Measurements from ENCODE around the gene CDC42BPG. TPM values are rescaled to one million over a fixed set of nuclear protein-coding genes. Genes with fewer than 3 reads are reported as not detected.
A peak's percentile ranks its signal among the peaks of the same experiment; 100 is the strongest.

CDC42BPG gene
- total RNA-seq, 2 experiments from 2014 or later: 3.4 to 3.5 TPM

DNA sequence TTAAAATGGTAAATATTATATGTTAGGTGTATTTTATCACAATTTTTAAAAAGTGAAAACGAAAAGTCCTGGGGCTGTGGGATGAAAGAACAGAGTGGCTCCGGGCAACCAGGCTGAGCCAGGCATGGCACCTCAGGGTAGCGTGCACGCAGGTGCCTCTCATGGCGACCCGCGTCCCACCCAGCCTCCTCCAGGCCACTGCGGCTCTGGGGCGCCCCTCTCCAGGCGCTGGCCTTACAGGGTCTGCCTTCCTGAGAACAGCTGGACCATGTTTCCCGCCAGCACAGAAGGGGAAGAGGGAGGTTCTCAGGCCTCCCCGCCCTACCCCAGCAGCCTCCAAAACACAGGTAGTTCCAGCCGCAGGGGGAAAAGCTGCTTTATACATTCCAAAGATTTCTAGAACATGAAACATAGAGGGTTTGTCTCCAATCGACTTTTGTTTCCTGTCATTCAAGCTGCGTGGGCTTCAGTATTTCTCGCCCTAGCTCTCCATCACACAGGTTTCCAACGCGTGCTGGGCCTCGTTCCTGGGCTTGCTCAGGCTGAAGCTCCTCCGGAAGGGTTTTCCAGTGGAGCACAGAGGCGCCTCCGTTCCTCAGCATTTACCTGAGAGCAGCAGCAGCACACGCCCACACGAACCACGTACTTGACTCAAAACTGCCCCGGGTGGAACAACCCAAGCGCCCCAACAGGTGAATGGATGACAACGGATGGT is 23.5 kb upstream of the CDC42BPG start:
- POLR2A ChIA-PET: interaction anchor here (1.4 to 27.4 kb wide), 5 partner anchors 8 to 17 kb away, joined by 3 to 782 read pairs (median 57); partner anchors contain the start of gene EHD1
- peak overlapping the region; percentile 71 for H3K4me3 Mint-ChIP-seq
- H3K27ac Mint-ChIP-seq: peak overlapping the region; percentile 86
- H3K9me3 Mint-ChIP-seq: no peaks in the 10 kb centered on the region
- no peak for DNase-seq
- peaks cover 22% of the 10 kb centered on the region for H3K36me3 Mint-ChIP-seq
- no peaks in the 10 kb centered on the region for H3K27me3 Mint-ChIP-seq
- ATAC-seq (ENCODE audit: low read depth): no peak
- peaks cover 70% of the 10 kb centered on the region for H3K4me1 Mint-ChIP-seq

DNA sequence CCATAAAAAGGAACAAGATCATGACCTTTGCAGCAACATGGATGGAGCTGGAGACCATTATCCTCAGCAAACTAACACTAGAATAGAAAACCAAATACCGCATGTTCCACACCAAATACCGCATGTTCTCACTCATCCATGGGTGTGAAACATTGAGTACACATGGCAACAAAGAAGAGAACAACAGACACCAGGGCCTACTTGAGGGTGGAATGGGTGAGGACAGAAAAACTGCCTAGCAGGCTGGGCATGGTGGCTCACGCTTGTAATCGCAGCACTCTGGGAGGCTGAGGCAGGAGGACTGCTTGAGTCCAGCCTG is 21.7 kb upstream of the CDC42BPG start:
- no peaks in the 10 kb centered on the region for H3K9me3 Mint-ChIP-seq
- ATAC-seq (ENCODE audit: low read depth): no peak
- H3K4me3 Mint-ChIP-seq: peak overlapping the region; percentile 74
- DNase-seq: no peak
- POLR2A ChIA-PET: interaction anchor here (10.2 to 27.4 kb wide), 2 partner anchors 15 to 18 kb away, joined by 142 to 782 read pairs; partner anchors contain the start of gene EHD1
- H3K27ac Mint-ChIP-seq: peak overlapping the region; percentile 95
- H3K36me3 Mint-ChIP-seq: peaks cover 16% of the 10 kb centered on the region
- peaks cover 71% of the 10 kb centered on the region for H3K4me1 Mint-ChIP-seq
- no peaks in the 10 kb centered on the region for H3K27me3 Mint-ChIP-seq

- Mint-ChIP-seq H3K9me3 (no peaks in the 10 kb centered on the region), H3K4me1 (peaks cover 72% of the 10 kb centered on the region), H3K4me3 (peak overlapping the region; percentile 74), H3K27ac (peak overlapping the region; percentile 95), H3K27me3 (no peaks in the 10 kb centered on the region), H3K36me3 (peaks cover 17% of the 10 kb centered on the region)
- ATAC-seq (ENCODE audit: low read depth): no peak
- DNase-seq: peak; percentile 47
- POLR2A ChIA-PET: interaction anchor here (0.7 to 27.4 kb wide), 5 partner anchors 9 to 252 kb away, joined by 3 to 782 read pairs (median 5); partner anchors contain the start of genes EHD1 and ZNHIT2
Measured at GRCh38 chr11:64865286-64866172, 21.1 kb upstream of the CDC42BPG start.

DNA sequence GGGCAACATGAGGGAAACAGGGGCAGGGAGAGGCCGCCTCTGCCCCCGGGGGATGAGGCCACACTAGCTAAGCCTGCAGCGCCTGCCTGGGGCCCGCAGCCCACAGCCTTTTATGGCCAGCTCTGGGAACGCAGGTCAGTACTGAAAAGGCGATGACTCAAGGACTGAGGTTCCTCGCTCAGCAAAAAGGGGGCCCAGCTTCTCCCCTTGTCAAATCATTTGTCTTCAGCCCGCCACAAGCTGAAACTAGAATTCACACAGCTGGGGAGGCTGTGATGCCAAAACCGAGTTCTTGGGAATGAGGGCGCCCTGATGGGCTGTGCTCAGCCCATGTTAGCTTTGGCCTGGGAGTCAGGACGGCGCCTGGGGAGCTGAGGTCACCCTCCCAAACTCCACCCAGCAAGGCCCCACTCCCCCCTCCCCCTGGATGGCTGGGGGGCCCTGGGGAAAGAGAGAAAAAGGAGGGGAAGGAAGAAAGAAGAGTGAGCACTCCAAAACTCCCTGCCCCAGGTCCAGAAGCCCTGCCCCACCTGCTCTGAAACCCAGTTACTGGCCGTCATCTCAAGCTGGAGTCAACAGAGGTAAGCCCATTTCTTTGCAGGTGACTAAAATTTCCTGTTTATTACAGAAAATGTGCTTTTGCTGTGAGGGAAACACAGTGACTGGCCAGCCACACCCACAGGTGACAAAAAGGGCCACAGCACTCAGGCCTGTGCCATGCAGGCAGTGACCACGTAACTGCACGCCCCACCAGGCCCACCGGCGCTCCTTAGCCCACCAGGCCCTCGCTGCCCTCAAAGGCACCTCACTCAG is 20.2 kb upstream of the CDC42BPG start:
- no peaks in the 10 kb centered on the region for H3K9me3 Mint-ChIP-seq
- peak; percentile 8 for ATAC-seq (ENCODE audit: low read depth)
- H3K27me3 Mint-ChIP-seq: no peaks in the 10 kb centered on the region
- H3K4me3 Mint-ChIP-seq: peak overlapping the region; percentile 74
- H3K36me3 Mint-ChIP-seq: peaks cover 17% of the 10 kb centered on the region
- H3K27ac Mint-ChIP-seq: peak overlapping the region; percentile 95
- POLR2A ChIA-PET: interaction anchor here (0.7 to 27.4 kb wide), 7 partner anchors 8 to 253 kb away, joined by 3 to 782 read pairs (median 5); partner anchors contain the start of genes EHD1 and ZNHIT2
- peak; percentile 50 for DNase-seq
- peaks cover 72% of the 10 kb centered on the region for H3K4me1 Mint-ChIP-seq

GRCh38 chr11:64864135-64864472 is 19.7 kb upstream of the CDC42BPG start:
- ATAC-seq (ENCODE audit: low read depth) (no peak), DNase-seq (no peak)
- H3K9me3 Mint-ChIP-seq: no peaks in the 10 kb centered on the region
- H3K4me1 Mint-ChIP-seq: peaks cover 67% of the 10 kb centered on the region
- peak overlapping the region; percentile 74 for H3K4me3 Mint-ChIP-seq
- no peaks in the 10 kb centered on the region for H3K27me3 Mint-ChIP-seq
- POLR2A ChIA-PET: interaction anchor here (1.2 to 27.4 kb wide), 6 partner anchors 8 to 254 kb away, joined by 3 to 782 read pairs (median 4); partner anchors contain the start of genes EHD1 and ZNHIT2
- peak overlapping the region; percentile 95 for H3K27ac Mint-ChIP-seq
- H3K36me3 Mint-ChIP-seq: peaks cover 17% of the 10 kb centered on the region

GRCh38 chr11:64863391-64864060 is 19.1 kb upstream of the CDC42BPG start:
- DNase-seq: no peak
- Mint-ChIP-seq H3K36me3 (peaks cover 16% of the 10 kb centered on the region), H3K4me1 (peaks cover 67% of the 10 kb centered on the region), H3K27me3 (no peaks in the 10 kb centered on the region), H3K9me3 (no peaks in the 10 kb centered on the region), H3K4me3 (peak overlapping the region; percentile 74), H3K27ac (peak overlapping the region; percentile 95)
- POLR2A ChIA-PET: interaction anchor here (1.2 to 27.4 kb wide), 5 partner anchors 12 to 254 kb away, joined by 3 to 782 read pairs (median 5); partner anchors contain the start of genes EHD1 and ZNHIT2
- ATAC-seq (ENCODE audit: low read depth): no peak

DNA sequence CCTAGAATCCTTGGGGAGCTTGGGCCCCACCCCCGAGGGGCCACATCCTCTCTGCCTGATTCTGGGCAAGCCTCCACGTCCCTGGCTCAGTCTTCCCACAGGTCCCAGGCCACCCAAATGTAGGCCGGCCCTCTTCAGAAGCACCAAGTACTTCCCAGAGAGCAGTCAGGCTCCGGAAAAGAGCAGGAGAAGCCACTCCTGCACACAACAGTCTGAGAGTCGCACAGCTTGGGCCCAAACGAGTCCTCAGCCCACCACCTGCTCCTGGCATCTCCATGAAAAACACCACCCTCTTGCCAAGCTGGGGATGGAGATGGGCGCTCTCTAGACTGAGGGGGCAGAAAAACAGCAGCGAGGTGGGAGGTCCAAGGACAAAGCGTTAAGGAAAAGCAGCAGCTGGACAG is 18.5 kb upstream of the CDC42BPG start:
- Mint-ChIP-seq H3K4me3 (peak overlapping the region; percentile 74), H3K27me3 (no peaks in the 10 kb centered on the region), H3K9me3 (no peaks in the 10 kb centered on the region), H3K4me1 (peaks cover 63% of the 10 kb centered on the region), H3K36me3 (peaks cover 12% of the 10 kb centered on the region), H3K27ac (peak overlapping the region; percentile 95)
- no peak for DNase-seq
- POLR2A ChIA-PET: interaction anchor here (1.7 to 27.4 kb wide), 3 partner anchors 12 to 118 kb away, joined by 5 to 782 read pairs (median 142); partner anchors contain the start of gene EHD1
- no peak for ATAC-seq (ENCODE audit: low read depth)

DNA sequence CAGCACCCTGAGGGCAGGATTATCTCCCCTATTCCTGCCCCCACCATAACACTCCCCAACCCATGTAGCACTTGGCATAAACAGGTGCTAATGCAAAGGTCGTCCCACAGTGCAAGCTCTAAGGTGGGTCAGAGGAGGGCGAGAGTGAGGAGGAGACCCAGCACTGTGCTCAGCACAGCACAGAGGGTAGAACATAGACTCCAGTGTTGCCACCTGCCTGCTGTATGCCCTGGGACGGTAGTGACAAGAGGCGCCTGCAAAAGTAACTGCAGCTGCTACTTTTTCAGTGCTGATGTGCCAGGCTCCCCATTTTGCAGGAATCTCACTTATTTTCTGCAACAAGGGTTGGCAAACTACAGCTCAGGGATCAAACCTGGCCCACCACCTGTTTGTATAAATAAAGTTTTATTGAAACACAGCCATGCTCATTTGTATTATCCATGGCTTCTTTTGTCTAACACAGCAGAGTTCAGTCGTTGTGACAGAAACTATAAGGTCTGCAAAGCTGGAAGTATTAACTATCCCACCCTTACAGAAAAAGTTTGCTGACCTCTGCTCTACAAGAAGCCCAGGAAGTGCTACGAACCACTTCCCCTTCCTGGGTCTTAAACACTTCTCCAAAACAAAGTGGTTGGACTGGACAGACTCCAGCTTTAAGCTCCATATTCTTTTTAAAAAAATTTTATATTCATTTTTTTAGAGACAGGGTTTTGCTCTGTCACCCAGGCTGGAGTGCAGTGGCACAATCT is 16.9 kb upstream of the CDC42BPG start:
- Mint-ChIP-seq H3K4me3 (peak overlapping the region; percentile 80), H3K4me1 (peaks cover 67% of the 10 kb centered on the region), H3K36me3 (peaks cover 14% of the 10 kb centered on the region), H3K27me3 (no peaks in the 10 kb centered on the region), H3K9me3 (no peaks in the 10 kb centered on the region), H3K27ac (peak overlapping the region; percentile 97)
- ATAC-seq (ENCODE audit: low read depth) (peak; percentile 20), DNase-seq (peak; percentile 55)
- POLR2A ChIA-PET: interaction anchor here (0.6 to 27.4 kb wide), 8 partner anchors 8 to 802 kb away, joined by 3 to 782 read pairs (median 3); partner anchors contain the start of gene EHD1

DNA sequence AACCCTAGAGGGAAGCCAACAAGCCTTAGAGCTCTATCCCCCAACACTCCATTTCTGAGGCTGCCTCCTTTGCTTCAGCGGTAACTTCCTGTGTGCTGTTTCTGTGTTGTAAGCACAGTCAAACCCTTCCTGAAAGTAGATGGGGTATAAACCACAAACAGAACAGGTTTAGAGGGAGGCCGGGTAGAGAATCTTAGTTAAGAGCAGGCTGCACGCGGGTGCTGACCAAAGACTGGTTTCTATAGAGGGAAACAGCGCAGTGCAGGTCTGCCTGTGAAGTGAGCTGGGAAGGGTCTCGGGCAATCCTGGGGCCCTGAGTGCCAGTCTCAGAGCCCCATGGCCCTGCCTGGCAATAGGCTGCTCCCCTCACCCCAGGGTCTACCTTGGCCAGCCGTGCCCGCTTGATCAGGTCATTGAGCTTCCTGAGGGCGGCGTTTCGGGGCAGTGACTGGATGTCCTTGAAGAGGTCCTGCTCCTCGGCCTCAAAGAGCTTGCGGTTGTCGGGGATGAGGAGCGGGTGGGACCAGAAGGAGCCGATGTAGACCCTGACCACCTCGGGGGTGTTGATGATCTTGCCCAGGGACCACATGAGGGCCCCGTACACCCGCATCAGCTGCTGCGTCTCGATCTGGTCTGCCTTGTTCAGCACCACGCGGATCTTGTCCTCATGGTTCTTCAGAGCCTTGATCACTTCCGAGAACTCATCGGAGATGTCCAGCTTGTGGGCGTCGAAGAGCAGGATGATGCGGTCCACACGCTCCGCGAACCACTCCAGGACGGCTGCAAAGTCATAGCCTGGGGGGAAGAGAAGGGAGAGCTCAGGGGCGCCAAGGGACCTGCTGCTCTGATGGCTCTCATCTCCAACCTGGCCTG is 15.3 kb upstream of the CDC42BPG start:
- Mint-ChIP-seq H3K27ac (peak overlapping the region; percentile 97), H3K4me1 (peaks cover 69% of the 10 kb centered on the region), H3K4me3 (peak overlapping the region; percentile 80), H3K36me3 (peaks cover 17% of the 10 kb centered on the region), H3K9me3 (no peaks in the 10 kb centered on the region), H3K27me3 (no peaks in the 10 kb centered on the region)
- ATAC-seq (ENCODE audit: low read depth) (peak; percentile 77), DNase-seq (peak; percentile 72)
- POLR2A ChIA-PET: interaction anchor here (0.6 to 27.4 kb wide), 13 partner anchors 9 to 643 kb away, joined by 3 to 782 read pairs (median 5); partner anchors contain the start of genes CDC42BPG, CDCA5, EHD1 and FAU

GRCh38 chr11:64858467-64859263 is 14.2 kb upstream of the CDC42BPG start:
- DNase-seq (peak; percentile 74), ATAC-seq (ENCODE audit: low read depth) (peak; percentile 57)
- POLR2A ChIA-PET: interaction anchor here (0.7 to 27.4 kb wide), 10 partner anchors 8 to 644 kb away, joined by 3 to 782 read pairs (median 5); partner anchors contain the start of genes CDC42BPG, CDCA5, EHD1 and FAU
- Mint-ChIP-seq H3K27me3 (no peaks in the 10 kb centered on the region), H3K9me3 (no peaks in the 10 kb centered on the region), H3K4me3 (peak overlapping the region; percentile 80), H3K4me1 (peaks cover 65% of the 10 kb centered on the region), H3K27ac (peak overlapping the region; percentile 97), H3K36me3 (peaks cover 21% of the 10 kb centered on the region)
